WTC11 (cell line): ENCODE results near the gene TMIE. TPM values are rescaled to one million over a fixed set of nuclear protein-coding genes. Genes with fewer than 3 reads are reported as not detected.

Experiments used
- ATAC-seq: fragments of 200-7000 bp; cut with Tn5 transposase; 2 replicates; pipeline ENCODE4 v1.10.0; 2021; ENCODE audit warnings: mild to moderate bottlenecking, moderate library complexity
- CTCF ChIA-PET: fragments of 300-600 bp; sonication (Branson Sonifier 250); formaldehyde crosslinking; loops from one replicate; lab custom pipeline; 2021; ENCODE audit warnings: antibody characterized with exemption; lab: Charles Lee
- POLR2A ChIA-PET: fragments of 350-600 bp; sonication (Branson Sonifier 250); formaldehyde crosslinking; loops from one replicate; lab custom pipeline; 2021; ENCODE audit warnings: antibody characterized with exemption; lab: Charles Lee
- DNase-seq: peaks from one replicate; pipeline ENCODE4 v3.0.0; 2021; ENCODE audit warnings: low spot score
- H3K27ac Mint-ChIP-seq: 2 replicates; pipeline ENCODE4 v1.8.0; 2021; ENCODE audit warnings: mixed read lengths
- H3K27me3 Mint-ChIP-seq: 2 replicates; pipeline ENCODE4 v1.8.0; 2021; ENCODE audit warnings: low read depth, mild to moderate bottlenecking, moderate library complexity, mixed read lengths
- H3K36me3 Mint-ChIP-seq: 2 replicates; pipeline ENCODE4 v1.8.0; 2021; ENCODE audit warnings: mixed read lengths
- H3K4me1 Mint-ChIP-seq: 2 replicates; pipeline ENCODE4 v1.8.0; 2022; ENCODE audit warnings: mixed read lengths
- H3K4me3 Mint-ChIP-seq: 2 replicates; pipeline ENCODE4 v1.8.0; 2021; ENCODE audit warnings: mild to moderate bottlenecking, moderate library complexity, mixed read lengths
- H3K9me3 Mint-ChIP-seq: 2 replicates; pipeline ENCODE4 v1.8.0; 2021; ENCODE audit warnings: mixed read lengths
- CREB1 ChIP-seq: sonication (generic); formaldehyde crosslinking; IDR thresholded peaks from 2 replicates; pipeline ENCODE4 v1.8.0; 2023; ENCODE audit warnings: mild to moderate bottlenecking, missing genetic modification reagents
- ETV6 ChIP-seq: sonication (generic); formaldehyde crosslinking; IDR thresholded peaks from 2 replicates; pipeline ENCODE4 v1.8.1; 2022; ENCODE audit warnings: mild to moderate bottlenecking, missing genetic modification reagents
- OVOL2 ChIP-seq: fragments of 250-450 bp; sonication (Bioruptor Pico); IDR thresholded peaks from 2 replicates; pipeline ENCODE4 v1.9.0; 2021; ENCODE audit warnings: mild to moderate bottlenecking, borderline replicate concordance
- RELA ChIP-seq: sonication (generic); formaldehyde crosslinking; IDR thresholded peaks from 2 replicates; pipeline ENCODE4 v1.8.1; 2022; ENCODE audit warnings: missing genetic modification reagents, mild to moderate bottlenecking, borderline replicate concordance
- SOX15 ChIP-seq: fragments of 250-450 bp; sonication (Bioruptor Pico); IDR thresholded peaks from 2 replicates; pipeline ENCODE4 v1.9.0; 2021; ENCODE audit warnings: mild to moderate bottlenecking
- ZBTB21 ChIP-seq: sonication (generic); formaldehyde crosslinking; IDR thresholded peaks from 2 replicates; pipeline ENCODE4 v1.8.1; 2023; ENCODE audit warnings: mild to moderate bottlenecking, missing genetic modification reagents, borderline replicate concordance
- total RNA-seq: library from RNA; stranded (reverse); gene quantifications from 3 replicates; pipeline ENCODE4 v1.2.3, GENCODE V29; 2021
- TF ChIP-seq, protein P1 (sequence below): sonication (generic); formaldehyde crosslinking; conservative IDR thresholded peaks from 2 replicates; pipeline ENCODE4 v1.8.1; 2023; ENCODE audit warnings: mild to moderate bottlenecking, low read depth, missing genetic modification reagents, moderate library complexity
- TF ChIP-seq, protein P2 (sequence below): fragments of 250-450 bp; sonication (Bioruptor Pico); IDR thresholded peaks from 2 replicates; pipeline ENCODE4 v1.8.0; 2021; ENCODE audit warnings: mild to moderate bottlenecking
- TF ChIP-seq, protein P3 (sequence below): sonication (generic); formaldehyde crosslinking; IDR thresholded peaks from 2 replicates; pipeline ENCODE4 v1.8.1; 2022; ENCODE audit warnings: missing genetic modification reagents, borderline replicate concordance
- TF ChIP-seq, protein P4 (sequence below): sonication (generic); formaldehyde crosslinking; IDR thresholded peaks from 2 replicates; pipeline ENCODE4 v1.8.1; 2022; ENCODE audit warnings: mild to moderate bottlenecking, missing genetic modification reagents, moderate library complexity, borderline replicate concordance
- TF ChIP-seq, protein P5 (sequence below): sonication (generic); formaldehyde crosslinking; IDR thresholded peaks from 2 replicates; pipeline ENCODE4 v1.8.1; 2023; ENCODE audit warnings: mild to moderate bottlenecking, missing genetic modification reagents

The TMIE gene
- total RNA-seq, 1 experiment from 2014 or later: 0.57 TPM

DNA sequence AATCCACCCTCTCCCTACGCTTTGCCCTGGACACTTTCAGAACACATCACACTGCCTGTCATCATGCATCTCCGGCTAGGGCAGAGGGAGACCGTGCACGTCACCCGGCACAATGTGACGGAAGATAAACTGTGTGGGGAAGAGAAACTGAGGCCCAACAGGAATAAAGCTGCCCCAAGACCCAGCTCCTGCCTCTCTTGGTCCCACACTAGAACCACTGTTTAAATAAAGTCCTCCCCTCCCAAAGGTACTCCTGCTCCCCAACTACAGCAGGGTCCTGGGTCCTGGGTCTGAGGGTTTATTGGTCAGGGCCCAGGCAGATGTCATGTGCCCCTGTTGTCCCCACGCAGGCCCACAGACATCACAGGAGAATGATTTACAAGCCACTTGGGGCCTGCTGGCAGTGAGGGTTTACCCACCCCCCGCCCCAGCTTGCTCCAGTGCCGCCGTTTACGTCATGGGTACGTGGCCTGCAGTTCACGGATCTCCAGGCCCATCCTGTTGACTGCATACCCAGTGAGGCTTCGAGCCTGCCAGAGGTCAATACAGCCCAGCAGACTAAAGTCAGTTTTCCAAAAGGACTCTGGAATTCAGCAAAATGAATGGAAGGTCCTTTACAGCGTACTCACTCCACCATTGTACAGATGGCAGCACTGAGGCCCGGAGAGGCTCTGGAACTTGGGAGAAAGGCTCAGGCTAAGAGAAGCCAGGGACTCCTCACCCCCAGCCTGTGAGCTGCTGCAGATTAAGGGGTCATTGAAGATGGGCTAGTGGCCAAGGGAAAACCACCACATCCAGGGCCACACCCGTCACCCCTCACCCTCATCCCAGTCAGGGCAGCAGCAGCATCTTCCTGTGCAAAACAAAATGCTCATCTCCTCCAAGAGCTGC, 30.9 kb upstream of the TMIE start:
- Mint-ChIP-seq H3K9me3 (peaks cover 4% of the 10 kb centered on the region), H3K36me3 (peaks cover 3% of the 10 kb centered on the region), H3K27ac (no peak overlapping the region), H3K4me3 (no peak overlapping the region), H3K4me1 (no peaks in the 10 kb centered on the region), H3K27me3 (no peaks in the 10 kb centered on the region; the same call in 1 of the 2 replicates)
- peak; percentile 5 for DNase-seq
- no peak for ATAC-seq
- ChIA-PET POLR2A (no interaction called here), CTCF (interaction anchor here (0.7 to 1.3 kb wide), 4 partner anchors 9 to 41 kb away, joined by 3 to 7 read pairs (median 4); partner anchors contain the start of gene ALS2CL)
- TF ChIP-seq CREB1: no peak
- TF ChIP-seq, protein P1, sequence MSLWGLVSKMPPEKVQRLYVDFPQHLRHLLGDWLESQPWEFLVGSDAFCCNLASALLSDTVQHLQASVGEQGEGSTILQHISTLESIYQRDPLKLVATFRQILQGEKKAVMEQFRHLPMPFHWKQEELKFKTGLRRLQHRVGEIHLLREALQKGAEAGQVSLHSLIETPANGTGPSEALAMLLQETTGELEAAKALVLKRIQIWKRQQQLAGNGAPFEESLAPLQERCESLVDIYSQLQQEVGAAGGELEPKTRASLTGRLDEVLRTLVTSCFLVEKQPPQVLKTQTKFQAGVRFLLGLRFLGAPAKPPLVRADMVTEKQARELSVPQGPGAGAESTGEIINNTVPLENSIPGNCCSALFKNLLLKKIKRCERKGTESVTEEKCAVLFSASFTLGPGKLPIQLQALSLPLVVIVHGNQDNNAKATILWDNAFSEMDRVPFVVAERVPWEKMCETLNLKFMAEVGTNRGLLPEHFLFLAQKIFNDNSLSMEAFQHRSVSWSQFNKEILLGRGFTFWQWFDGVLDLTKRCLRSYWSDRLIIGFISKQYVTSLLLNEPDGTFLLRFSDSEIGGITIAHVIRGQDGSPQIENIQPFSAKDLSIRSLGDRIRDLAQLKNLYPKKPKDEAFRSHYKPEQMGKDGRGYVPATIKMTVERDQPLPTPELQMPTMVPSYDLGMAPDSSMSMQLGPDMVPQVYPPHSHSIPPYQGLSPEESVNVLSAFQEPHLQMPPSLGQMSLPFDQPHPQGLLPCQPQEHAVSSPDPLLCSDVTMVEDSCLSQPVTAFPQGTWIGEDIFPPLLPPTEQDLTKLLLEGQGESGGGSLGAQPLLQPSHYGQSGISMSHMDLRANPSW (CRISPR knock-in tag): no peak
- TF ChIP-seq SOX15: no peak
- TF ChIP-seq ZBTB21: no peak
- TF ChIP-seq, protein P2, sequence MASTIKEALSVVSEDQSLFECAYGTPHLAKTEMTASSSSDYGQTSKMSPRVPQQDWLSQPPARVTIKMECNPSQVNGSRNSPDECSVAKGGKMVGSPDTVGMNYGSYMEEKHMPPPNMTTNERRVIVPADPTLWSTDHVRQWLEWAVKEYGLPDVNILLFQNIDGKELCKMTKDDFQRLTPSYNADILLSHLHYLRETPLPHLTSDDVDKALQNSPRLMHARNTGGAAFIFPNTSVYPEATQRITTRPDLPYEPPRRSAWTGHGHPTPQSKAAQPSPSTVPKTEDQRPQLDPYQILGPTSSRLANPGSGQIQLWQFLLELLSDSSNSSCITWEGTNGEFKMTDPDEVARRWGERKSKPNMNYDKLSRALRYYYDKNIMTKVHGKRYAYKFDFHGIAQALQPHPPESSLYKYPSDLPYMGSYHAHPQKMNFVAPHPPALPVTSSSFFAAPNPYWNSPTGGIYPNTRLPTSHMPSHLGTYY: no peak

DNA sequence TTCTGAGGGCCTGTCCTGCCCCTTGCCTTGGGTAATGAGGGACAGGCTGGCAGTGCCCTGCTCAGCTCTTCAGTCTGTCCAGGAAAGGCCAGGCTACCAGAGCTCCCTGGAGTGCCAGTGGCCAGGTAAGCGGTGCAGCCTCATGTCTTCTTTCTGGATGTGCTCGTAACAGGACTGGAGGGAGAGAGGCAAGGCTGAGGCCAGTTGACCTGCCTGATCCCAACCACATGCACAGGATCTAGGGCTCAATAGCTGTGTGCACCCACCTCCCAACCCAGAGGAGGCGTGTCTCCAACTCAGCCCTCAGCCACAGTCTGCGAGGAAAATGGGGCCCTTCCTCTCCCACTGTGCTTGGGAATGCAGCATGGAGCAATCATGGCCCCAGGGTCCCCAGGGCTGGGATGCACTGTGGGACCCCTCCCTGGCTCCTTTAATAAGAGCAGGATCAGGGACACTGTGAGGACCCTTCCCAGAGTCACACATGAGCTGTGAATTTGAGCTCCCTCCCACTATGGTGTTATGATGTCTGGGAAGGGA, 30.2 kb upstream of the TMIE start:
- H3K36me3 Mint-ChIP-seq: peaks cover 3% of the 10 kb centered on the region
- H3K4me3 Mint-ChIP-seq: no peak overlapping the region
- H3K9me3 Mint-ChIP-seq: peaks cover 4% of the 10 kb centered on the region
- H3K27me3 Mint-ChIP-seq: no peaks in the 10 kb centered on the region
- H3K27ac Mint-ChIP-seq: no peak overlapping the region
- ChIA-PET POLR2A (no interaction called here), CTCF (interaction anchor here (0.7 to 2.3 kb wide), 5 partner anchors 9 to 41 kb away, joined by 3 to 7 read pairs (median 4); partner anchors contain the start of gene ALS2CL)
- ATAC-seq: no peak
- H3K4me1 Mint-ChIP-seq: no peaks in the 10 kb centered on the region
- TF ChIP-seq ETV6 (CRISPR knock-in tag) (no peak), RELA (CRISPR knock-in tag) (no peak), OVOL2 (CRISPR knock-in tag) (no peak)
- TF ChIP-seq, protein P3, sequence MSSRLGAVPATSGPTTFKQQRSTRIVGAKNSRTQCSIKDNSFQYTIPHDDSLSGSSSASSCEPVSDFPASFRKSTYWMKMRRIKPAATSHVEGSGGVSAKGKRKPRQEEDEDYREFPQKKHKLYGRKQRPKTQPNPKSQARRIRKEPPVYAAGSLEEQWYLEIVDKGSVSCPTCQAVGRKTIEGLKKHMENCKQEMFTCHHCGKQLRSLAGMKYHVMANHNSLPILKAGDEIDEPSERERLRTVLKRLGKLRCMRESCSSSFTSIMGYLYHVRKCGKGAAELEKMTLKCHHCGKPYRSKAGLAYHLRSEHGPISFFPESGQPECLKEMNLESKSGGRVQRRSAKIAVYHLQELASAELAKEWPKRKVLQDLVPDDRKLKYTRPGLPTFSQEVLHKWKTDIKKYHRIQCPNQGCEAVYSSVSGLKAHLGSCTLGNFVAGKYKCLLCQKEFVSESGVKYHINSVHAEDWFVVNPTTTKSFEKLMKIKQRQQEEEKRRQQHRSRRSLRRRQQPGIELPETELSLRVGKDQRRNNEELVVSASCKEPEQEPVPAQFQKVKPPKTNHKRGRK: no peak
- TF ChIP-seq, protein P4, sequence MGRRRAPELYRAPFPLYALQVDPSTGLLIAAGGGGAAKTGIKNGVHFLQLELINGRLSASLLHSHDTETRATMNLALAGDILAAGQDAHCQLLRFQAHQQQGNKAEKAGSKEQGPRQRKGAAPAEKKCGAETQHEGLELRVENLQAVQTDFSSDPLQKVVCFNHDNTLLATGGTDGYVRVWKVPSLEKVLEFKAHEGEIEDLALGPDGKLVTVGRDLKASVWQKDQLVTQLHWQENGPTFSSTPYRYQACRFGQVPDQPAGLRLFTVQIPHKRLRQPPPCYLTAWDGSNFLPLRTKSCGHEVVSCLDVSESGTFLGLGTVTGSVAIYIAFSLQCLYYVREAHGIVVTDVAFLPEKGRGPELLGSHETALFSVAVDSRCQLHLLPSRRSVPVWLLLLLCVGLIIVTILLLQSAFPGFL (CRISPR knock-in tag): no peak
- TF ChIP-seq, protein P5, sequence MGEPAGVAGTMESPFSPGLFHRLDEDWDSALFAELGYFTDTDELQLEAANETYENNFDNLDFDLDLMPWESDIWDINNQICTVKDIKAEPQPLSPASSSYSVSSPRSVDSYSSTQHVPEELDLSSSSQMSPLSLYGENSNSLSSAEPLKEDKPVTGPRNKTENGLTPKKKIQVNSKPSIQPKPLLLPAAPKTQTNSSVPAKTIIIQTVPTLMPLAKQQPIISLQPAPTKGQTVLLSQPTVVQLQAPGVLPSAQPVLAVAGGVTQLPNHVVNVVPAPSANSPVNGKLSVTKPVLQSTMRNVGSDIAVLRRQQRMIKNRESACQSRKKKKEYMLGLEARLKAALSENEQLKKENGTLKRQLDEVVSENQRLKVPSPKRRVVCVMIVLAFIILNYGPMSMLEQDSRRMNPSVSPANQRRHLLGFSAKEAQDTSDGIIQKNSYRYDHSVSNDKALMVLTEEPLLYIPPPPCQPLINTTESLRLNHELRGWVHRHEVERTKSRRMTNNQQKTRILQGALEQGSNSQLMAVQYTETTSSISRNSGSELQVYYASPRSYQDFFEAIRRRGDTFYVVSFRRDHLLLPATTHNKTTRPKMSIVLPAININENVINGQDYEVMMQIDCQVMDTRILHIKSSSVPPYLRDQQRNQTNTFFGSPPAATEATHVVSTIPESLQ (CRISPR knock-in tag): no peak
- peak; percentile 12 for DNase-seq
